Breast epithelium (tissue), 3 donors: ENCODE measurements around the gene RPS6KC1.

Source experiments
- POLR2A ChIP-seq: fragments of 450-650 bp; IDR thresholded peaks from one replicate; pipeline ENCODE4 v1.6.1; 2016; ENCODE audit warnings: antibody characterized with exemption, mild to moderate bottlenecking, moderate library complexity
- POLR2AphosphoS5 ChIP-seq, 3 donors: sonication (generic); formaldehyde crosslinking; IDR thresholded peaks; one replicate each; pipeline ENCODE4 v1.6.1; 2017; ENCODE audit warnings: antibody characterized with exemption in 3 of 3
- TF ChIP-seq, protein P1 (sequence below), 3 donors: fragments of 450-650 bp; IDR thresholded peaks; one replicate each; pipeline ENCODE4 v1.5.1; 2016 to 2017; ENCODE audit warnings: antibody characterized with exemption in 3 of 3, mild to moderate bottlenecking in 3 of 3, moderate library complexity in 3 of 3

DNA sequence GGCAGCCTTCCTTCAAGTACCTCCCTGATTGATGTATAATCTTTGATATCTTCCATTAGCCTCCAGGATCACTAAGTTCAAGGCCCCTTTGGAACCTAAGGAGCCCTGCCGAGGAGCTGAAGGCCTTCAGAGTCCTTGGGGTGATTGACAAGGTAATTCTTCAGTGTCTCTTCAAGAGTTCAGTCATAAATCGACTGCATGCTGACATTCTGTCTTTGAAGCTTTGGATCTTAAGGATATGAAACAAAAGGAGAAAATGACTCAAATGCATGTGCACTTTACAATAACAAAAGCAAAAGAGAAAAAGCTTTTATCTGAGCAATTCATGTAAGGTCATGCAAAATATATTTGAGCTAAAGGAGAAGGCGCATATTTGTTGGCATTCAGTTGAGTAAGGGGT lies 125.3 kb downstream of the RPS6KC1 start:
- TF ChIP-seq, protein P1, sequence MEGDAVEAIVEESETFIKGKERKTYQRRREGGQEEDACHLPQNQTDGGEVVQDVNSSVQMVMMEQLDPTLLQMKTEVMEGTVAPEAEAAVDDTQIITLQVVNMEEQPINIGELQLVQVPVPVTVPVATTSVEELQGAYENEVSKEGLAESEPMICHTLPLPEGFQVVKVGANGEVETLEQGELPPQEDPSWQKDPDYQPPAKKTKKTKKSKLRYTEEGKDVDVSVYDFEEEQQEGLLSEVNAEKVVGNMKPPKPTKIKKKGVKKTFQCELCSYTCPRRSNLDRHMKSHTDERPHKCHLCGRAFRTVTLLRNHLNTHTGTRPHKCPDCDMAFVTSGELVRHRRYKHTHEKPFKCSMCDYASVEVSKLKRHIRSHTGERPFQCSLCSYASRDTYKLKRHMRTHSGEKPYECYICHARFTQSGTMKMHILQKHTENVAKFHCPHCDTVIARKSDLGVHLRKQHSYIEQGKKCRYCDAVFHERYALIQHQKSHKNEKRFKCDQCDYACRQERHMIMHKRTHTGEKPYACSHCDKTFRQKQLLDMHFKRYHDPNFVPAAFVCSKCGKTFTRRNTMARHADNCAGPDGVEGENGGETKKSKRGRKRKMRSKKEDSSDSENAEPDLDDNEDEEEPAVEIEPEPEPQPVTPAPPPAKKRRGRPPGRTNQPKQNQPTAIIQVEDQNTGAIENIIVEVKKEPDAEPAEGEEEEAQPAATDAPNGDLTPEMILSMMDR (IDR thresholded peaks at IDR 0.05): no peak
- no peak for TF ChIP-seq POLR2A
- TF ChIP-seq POLR2AphosphoS5 (IDR thresholded peaks at IDR 0.05): no peak
